UCSD-AML1 (cell line): ENCODE results near the gene CFAP410.

ENCODE experiments used
- DNase-seq: peaks from one replicate; lab custom pipeline; 2025; ENCODE audit not compliant: unreplicated experiment; lab: John Stamatoyannopoulos, UW

CFAP410 gene

DNA sequence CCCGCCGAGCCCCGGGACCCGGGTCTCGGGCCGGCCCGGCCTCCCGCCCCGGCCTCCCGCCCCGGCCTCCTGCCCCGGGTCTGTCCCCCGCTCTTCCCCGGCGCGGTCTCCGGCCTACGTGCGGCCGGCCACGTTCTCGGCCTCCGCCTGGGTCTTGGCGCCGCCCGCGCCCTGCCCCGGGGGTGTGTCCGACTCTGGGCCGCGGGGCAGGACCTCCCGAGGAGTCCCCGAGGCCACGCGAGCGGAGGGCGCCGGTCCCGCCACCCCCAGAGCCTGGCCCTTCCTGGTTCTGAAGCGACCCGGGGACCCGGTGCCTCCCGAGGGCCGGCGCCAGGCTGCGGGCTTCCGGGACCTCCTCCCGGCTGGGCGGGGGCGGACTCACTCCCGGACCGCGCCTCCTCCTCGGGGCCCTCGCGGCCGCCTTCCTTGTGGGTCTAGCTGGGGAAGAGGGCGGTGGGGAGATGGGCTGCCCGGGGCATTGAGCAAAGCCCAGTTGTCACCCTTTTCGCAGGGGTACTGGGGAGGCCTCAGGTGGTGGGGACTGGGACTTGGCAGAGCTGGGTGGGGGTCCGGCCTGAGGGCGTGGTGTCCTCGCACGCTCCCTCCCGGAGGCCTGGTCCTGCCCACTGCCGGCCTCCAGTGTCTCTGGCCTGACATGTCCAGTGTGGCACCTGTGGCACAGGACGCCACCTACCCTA is 38.8 kb downstream of the CFAP410 start:
- peak; percentile 70 for DNase-seq

DNA sequence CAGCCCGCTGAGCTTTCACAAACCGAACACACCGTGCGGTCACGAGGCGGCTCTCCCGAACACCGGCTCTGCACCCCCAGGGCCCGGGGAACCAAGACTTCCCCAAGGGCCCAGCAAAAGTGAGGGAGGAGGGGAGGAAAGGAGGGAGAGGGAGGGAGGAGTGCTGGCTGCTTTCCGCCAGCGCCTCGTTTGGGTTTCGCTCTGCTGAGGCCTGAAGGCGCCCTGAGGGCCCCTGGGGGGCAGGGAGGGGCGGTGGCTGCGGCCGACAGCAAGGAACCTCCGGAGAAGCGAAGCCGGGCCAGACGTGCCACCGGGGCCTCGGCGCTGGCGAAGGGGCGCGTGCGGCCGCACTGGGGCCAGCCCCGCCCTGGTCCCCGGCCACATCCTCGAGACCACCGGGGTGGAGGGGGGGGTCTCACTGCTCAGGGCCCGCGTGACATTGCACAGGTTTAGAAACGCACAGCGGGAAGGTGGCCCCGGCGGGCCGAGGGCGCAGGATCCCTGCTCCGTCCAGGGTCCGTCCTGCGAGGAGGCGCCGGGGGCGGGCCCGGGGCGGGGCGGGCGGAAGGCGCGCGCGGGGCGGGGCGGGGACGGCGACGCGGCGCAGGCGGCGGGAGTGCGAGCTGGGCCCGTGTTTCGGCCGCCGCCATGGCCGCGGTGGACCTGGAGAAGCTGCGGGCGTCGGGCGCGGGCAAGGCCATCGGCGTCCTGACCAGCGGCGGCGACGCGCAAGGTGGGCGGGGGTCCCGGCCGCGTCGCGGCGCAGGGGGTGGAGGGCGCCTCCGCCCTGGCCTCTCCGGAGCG is 39.5 kb downstream of the CFAP410 start, which contains the start of gene PFKL:
PFKL (plus strand) TSS at position 596 of the 804 bp plus-strand sequence; CDS start at position 649, 53 bp downstream.
- peak; percentile 78 for DNase-seq

DNA sequence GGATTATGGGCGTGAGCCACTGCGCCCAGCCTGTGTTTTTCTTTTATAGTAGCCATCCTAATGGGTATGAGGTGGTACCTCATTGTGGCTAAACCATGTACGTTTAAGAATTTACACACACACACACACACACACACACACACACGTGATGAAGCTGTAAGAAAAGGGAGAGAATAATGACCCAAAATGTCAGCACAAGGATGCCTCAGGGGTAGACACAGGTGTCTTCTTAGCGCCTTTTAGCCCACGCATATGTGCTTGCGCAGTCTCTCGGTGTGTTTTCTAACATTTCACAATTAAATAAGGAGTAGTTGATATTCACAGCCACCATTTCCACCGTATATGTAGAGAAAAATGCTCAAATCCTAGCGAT is 40.1 kb downstream of the CFAP410 start:
- no peak for DNase-seq

DNA sequence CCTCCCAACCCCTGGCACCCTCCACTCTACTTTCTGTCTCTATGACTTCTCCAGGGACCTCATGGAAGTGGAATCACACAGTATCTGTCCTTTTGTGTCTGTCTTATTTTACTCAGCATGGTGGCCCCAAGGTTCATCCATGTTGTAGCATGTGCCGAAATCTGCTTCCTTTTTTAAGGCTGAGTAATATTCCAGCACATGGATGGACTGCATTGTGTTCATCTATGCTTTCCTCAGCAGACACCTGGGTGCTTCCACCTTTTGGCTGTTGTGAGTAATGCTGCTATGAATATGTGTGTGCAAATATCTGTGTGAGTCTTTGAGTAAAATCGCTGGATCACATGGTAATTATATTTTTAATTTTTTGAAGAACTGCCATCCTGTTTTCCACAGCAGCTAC is 40.9 kb downstream of the CFAP410 start:
- no peak for DNase-seq

DNA sequence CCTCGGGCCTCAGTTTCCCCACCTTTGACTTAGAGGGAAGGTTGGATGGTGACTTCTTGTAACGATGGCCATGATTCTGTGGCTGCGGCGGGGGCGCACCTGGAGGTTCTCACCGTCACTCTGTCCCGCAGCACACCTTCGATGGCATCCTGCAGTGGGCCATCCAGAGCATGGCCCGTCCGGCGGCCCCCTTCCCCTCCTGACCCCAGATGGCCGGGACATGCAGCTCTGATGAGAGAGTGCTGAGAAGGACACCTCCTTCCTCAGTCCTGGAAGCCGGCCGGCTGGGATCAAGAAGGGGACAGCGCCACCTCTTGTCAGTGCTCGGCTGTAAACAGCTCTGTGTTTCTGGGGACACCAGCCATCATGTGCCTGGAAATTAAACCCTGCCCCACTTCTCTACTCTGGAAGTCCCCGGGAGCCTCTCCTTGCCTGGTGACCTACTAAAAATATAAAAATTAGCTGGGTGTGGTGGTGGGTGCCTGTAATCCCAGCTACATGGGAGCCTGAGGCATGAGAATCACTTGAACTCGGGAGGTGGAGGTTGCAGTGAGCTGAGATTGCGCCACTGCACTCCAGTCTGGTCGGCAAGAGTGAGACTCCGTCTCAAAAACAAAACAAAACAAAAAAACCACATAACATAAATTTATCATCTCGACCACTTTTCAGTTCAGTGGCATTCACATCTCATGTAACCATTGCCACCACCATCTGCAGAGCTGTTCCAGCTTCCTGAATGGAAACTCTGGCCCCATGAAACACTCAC is 41.5 kb downstream of the CFAP410 start:
- peak; percentile 80 for DNase-seq

DNA sequence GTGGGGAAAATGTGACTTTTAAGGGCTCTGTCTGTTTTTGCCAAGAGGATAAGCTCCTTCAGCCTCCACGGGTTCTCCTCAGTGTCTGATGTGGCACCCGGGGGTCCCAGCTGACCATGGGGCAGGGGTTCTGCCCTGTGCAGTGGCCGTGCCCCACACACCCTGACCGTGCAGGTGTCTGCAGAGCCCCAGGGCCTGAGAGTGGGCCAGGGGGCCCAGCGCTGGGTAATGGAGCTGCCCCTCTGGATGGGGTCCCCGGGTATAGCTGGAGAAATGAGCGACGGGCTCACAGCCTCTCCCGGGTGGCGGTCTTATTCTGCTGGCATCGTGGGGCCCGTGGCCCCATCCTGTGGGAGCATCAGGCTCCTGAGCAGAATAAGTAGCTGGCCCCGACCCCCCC is 42.3 kb downstream of the CFAP410 start:
- DNase-seq: no peak

DNA sequence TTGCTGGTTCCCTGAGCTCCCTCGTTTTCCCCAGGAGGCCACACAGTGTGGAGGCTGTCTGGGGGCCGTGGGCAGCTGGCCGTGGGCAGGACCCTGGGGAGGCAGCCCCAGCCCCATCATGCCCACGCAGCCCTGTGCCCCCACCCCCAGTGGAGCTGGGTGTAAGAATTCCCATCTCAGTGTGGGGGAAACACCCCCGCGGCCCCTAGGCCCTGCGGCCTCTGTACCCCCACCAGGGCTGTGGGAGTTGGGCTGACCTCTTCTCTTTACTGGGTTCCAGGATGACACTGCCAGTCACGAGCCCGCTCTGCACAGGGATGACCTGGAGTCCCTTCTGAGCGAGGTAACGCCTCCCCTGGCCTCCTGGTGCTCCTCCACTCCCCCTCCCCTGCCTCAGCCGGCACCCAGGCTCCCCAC is 43.1 kb downstream of the CFAP410 start:
- no peak for DNase-seq

DNA sequence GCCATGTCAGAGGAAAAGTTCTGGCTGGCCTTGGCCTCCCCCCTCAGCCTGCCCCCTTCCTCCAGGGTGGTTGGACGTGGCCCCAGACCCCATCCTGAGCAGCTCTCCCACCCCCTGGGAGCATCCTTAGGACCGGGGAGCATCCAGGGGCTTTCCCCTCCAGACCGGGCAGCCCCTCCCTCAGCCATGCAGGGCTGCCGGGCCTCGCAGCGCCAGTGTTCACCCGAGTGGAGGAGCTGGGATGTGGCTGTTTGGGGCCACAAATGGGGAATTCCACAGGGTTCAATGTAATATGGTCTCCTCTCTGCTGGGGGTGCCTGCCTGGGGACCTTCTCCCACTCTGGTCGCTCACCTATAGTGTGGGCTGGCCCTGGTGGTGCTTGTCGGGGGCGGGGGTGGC is 43.5 kb downstream of the CFAP410 start:
- no peak for DNase-seq

DNA sequence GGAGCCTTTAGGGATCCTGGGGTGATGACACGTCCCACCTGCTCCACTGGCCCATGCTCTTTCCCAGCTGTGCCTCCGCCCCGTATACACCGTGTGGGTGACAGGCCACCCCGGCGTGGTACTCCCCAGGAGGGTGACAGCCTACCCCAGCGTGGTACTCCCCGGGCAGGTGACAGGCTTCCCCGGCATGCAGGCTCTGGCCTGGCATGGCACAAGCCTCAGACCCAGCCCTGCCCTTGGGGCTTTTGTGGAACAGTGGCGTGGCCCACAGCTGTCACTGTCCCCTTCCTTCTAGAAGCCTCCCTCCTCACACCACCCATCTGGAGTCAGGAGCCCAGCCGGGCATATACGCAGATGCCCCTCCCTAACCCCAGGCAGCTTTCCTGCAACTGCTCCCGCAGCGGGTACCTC is 44.0 kb downstream of the CFAP410 start:
- no peak for DNase-seq

DNA sequence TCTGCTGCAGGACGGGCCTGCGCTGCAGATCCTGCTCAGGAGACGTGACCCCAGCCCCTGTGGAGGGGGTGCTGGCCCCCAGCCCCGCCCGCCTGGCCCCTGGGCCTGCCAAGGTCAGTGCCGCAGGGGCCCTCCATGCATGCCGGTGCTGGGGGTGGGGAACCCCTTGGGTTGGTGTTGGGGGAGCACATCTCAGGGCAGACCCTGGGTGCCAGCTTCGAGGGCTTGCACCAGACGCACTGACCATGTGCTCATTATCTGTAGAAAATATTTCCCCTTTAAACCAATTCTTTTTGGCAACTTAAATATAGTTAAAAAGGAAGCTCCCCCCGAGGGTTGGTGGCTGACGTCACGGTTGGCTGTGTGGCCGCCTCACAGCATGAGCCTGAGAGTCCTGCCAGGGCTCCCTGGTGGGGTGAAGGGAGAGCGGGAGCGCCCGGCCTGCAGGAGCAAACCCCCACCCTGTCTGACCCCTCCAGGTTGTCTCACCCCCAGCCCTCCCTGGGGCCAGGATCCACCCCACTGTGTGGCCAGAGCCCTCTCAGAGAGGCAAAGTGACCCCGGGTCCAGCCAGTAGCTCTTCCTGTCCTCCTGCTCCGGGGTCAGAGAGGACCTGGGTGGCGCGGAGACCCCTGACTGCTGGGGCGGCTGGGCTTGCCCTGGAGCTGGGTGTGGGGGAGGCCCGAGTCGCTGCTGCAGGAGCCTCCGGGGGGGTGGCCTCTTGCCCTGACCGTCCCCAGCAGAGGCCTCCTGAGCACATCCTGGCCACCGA is 44.6 kb downstream of the CFAP410 start:
- no peak for DNase-seq

DNA sequence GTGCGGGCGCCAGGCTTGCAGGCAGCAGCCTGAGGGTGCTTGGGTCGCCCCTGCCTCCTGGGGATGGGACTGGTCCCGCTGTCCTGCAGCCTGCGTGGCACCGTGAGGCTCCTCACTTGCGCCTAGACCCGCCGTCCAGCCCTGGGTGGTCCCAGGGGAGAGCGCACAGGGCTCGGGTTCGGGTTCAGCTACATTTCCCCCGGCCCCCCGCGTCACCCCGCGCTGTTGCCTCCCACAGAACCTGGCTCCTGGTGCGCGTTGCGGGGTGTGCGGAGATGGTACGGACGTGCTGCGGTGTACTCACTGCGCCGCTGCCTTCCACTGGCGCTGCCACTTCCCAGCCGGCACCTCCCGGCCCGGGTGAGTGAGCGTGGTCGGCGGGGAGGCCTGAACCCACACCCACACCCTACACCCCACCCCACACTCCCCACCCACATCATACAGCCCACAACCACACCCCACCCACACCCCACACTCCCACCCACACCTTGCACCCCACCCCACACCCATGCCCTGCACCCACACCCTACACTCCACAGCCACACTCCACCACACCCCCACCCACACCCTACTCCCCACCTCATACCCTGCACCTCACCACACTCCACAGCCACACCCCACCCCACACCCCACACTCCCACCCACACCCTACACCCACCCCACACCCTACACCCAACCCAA is 45.5 kb downstream of the CFAP410 start:
- DNase-seq: no peak

DNA sequence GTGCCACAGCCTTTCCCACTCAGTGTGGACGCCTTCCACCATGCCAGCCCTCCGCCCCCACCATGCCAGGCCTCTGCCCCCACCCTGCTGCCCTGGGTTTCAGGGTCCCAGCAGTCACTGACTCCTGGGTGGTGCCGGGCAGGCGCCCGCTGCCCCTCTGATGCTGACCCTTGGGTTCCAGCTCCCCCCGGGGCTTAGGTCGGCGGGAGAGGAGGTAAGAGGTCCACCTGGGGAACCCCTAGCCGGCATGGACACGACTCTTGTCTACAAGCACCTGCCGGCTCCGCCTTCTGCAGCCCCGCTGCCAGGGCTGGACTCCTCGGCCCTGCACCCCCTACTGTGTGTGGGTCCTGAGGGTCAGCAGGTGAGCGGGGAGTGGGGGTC is 46.4 kb downstream of the CFAP410 start:
- no peak for DNase-seq

DNA sequence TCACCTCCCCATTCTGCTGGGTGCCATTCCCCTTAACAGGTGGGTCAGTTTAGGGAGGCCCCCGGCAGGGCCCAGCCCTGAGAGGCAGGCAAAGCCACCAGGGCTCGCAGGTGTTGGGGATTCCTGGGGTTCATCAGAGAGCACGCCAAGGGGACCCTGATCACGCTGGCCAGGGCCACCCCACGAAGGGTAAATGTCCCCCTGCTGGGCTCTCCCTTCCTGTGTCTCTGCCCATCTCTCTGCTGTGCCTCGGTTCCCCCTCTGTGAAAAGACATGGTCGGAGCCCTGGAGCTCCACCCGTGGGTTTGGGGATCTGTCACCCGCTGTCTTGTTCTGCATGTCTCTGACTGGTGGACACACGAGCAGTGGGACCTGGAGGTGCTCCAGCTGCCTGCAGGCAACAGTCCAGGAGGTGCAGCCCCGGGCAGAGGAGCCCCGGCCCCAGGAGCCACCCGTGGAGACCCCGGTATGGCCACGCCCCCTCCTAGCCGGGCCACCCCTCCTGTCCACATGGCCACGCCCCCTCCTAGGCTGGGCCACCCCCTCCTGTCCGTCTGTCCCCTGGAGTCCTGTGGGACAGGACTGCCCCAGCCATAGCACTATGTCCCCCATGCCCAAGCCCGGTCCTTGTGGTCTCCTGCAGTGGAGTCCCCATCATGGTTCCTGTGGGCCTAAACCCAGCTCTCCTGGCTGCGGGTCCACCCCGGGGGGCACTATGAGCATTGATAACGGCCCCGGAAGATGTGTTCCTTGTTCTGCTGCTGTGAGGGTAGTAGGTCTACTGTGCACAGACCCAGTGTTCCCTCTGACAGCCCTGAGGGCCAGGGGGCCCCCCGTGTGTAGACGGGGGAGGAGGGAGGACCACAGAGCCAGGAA is 47.0 kb downstream of the CFAP410 start:
- DNase-seq: no peak

DNA sequence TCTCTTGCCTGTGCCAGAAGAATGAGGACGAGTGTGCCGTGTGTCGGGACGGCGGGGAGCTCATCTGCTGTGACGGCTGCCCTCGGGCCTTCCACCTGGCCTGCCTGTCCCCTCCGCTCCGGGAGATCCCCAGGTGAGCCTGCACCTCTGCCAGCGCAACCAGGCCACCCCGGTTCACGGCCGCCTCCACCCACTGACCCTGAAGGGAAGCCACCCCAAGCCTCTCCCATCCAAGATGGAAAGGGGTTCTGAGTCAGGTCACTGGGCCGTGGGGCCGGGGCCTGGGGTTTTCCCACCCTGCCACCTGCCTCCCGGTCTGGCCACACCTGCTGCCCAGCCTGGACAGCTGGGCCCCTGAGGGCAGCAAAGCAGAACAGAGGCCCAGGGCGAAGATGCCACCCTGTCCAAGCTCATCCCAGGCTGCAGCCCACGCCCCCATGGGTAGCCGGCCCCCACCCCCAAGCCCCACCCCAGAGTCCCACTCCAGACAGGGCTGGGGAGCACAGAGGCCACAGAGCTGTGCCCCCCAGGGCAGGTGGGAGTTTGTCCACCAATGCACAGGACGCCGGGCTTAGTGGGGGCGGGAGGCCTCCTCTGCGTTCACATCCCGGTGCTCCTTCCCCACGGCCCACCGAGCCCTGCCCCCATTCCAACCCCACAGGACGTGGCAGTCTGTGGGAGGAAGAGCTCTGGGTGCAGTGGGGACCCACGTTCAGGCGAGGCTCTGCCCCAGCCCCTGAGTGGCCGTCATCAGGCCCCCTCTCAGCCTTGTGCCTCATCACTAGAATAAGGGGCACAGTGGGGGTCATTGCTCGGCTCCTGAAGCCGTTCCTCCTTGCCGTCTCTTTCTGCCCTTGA is 47.9 kb downstream of the CFAP410 start:
- no peak for DNase-seq

DNA sequence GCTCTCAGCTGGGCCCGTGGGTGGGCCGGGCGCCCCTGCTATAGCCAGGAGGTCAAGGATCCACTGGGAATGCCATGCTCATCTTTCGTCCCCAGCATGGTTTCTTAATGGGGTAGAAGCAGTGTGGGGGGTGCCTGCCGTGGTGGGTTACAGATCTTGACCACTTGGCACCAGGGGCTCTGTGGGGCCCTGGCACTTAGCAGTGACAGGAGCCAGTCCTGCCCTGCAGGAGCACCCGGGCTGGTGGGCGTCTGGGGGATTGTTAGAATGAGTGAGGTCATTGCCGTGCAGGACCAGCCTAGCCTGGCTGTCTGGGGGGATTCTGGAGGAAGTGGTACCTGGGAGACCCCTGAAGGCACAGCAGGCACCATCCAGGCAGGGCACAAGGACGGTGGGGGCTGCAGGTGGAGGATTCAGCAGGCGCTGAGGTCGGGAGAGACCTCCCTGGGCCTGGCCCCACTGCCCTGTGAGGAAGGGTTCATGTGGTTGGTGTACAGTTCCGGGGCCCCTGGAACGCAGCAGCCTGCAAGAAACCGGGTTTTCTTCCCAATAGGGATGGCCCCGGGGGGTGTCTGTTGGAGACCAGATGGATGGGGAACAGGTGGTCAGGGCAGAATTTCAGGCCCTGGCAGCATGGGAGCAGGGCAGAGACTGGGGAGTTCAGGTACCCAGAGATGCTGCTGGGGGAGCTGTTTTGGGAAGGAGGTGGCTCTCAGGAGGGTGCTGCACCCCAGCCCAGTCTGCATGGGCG is 48.7 kb downstream of the CFAP410 start:
- no peak for DNase-seq

DNA sequence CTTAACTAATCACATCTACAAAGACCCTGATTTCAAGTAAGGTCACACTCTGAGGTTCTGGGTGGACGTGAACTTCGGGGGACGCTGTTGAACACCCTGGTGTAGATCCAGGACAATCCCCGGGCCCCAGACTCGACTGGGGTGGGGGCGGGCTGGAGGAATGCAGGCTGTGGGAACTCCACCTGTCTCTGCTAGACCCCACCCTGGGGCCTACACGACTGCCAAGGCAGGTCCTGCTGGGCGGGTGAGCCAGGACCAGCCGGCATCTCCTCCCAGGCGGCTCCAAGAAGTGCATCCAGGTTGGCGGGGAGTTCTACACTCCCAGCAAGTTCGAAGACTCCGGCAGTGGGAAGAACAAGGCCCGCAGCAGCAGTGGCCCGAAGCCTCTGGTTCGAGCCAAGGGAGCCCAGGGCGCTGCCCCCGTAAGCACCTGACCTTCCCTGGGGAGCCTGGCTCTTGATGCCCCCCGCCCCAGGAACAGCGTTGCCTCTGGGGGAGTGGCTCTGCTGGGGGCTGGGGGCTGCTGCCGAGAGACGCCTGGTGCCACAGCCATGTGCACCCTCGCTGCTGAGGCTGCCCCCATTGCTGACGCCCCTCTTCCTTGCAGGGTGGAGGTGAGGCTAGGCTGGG is 49.7 kb downstream of the CFAP410 start:
- DNase-seq: no peak
